NCI-H748 (cell line): ENCODE data around the gene PAQR8.
"Not testable (repeated sequence)": the region's sequence is repeated elsewhere in the genome, so short reads cannot be mapped to it uniquely, and the experiment has no call there.

Experiments
- DNase-seq: peaks from one replicate; lab custom pipeline; 2025; ENCODE audit not compliant: unreplicated experiment; lab: John Stamatoyannopoulos, UW

The PAQR8 gene

DNA sequence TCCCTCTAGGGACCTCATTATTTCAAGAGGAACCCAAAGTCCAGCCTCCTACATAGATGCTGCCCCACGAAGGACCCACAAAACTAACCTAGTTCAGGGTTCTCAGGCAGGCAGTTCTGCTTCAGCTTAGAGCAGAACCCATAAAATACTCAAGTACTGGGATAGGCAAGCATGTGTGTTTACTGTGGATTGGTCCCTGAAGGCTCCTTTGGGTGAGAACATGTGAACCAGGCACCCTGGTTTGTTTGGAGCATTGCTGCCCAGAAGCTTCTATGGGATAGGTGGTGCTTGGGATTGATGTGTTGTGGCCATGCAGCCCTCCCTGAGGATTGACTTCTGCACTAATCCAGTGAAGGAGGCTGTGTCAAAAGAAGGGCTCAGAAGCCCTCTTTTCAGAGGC, 43.3 kb downstream of the PAQR8 start:
- DNase-seq = no peak

- DNase-seq = peak; percentile 77
These were observed 45.5 kb downstream of the PAQR8 start for GRCh38 chr6:52407467-52407866.

DNA sequence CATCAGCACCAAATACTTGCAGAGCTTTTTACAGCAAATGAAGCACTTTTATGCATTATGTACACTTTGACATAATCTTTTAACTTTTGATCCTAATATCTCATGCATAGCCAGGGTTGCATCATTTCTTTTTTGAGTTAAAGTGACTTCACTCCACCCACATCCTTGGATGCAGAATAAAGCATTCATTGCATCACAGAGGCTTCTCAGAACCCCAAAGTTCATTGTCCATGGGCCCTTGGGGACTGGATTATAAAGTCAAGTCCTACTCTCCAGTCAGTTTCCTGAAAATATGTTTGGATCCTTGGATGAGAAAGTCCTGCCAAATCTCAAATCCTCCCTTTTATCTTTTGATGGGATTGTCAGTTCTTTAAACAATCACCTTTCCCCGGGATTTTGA, 47.5 kb downstream of the PAQR8 start:
- no peak for DNase-seq

- DNase-seq = no peak
These were observed 49.0 kb downstream of the PAQR8 start for GRCh38 chr6:52410979-52411378.

DNA sequence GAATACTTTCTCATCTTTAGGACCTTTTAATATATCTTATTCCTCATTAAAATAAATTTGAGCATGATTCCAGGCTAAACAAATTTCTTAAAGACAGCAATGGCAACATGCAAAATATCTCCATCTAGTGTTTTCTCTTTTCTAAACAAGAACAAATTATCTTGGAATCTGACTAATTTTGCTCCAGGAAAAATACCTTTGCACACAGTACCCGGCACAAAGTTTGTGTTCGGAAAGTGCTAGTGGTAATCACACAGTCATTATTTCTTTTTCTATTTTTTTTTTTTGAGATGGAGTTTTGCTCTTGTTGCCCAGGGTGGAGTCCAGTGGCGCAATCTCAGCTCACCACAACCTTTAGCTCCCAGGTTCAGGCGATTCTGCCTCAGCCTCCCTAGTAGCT, 50.0 kb downstream of the PAQR8 start:
- no peak for DNase-seq

DNA sequence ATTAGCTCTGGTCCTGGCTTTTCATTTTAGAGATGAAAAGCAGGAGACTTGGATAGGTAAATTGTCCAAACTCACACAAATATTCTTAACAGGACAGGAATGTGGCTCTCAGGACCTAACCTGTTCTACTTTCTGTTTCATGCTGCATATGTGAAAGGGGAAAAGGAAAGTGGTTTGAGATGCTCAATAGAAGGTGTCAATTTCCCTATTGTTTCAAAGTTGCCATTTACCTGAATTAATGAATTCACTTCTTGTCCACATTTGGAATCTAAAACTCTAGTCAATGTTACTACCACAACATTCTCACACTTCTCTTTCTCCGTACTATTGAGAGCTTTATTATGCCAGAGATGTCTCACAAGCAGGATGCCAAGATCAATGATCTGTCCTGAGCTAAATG, 53.4 kb downstream of the PAQR8 start:
- DNase-seq = no peak

DNA sequence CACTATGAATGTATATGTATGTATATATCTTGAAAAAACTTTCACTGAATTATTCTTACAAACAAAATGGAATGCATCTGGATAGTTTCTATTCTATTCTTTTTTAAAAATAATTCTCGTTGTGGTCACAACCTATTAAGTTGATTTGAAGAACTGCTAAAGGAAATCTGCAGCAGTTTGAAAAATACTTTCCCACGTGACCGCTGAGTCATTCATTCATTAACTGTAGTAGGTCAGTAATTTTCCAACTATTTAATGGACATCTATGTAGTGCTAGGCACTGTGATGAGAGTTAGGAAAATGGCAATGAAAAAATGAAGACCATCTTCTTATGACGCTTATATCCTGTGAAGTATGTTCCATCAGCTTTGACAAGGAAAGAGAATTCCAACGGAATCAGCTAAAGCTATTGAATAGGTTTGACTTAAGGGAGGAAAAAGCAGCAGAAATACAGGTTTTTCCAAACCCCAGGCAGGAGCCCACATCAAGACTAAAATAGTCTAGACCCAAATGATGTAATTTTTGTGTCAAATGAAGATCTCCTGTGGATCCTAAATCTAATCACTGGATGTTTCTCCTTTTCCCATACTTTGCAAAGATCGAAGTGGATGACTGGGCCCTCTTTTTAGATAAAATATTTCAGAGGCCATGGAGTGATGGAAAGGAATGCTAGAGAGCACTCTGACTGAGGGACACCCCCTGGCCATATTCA, 54.1 kb downstream of the PAQR8 start:
- DNase-seq = no peak

DNA sequence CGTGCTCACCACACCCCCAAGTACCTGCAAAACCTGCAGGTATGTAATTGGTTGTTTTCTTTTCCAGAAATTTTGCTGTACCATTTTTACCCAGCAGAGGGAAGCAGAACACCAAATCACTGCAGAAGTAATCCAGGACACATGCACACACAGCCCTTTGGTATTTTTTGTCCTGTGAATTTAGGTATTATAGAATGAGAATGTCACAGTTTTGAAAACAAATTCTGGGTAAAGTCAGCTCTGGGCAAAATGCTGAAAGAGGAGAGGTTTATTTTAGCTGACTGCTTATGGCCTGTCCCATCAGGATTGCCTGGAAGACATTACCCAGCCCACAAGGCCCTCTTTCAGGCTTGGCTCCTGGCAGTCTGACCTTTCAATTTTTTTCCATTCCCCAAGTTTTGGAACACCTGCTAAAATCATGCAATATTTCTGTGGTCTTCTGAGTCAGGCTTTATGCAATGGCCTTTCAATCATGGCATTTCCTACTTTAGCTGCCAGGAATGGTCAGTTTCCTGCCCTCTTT, 54.7 kb downstream of the PAQR8 start:
- DNase-seq = peak; percentile 76

- no peak for DNase-seq
These were observed 55.7 kb downstream of the PAQR8 start for GRCh38 chr6:52417675-52418111.

DNA sequence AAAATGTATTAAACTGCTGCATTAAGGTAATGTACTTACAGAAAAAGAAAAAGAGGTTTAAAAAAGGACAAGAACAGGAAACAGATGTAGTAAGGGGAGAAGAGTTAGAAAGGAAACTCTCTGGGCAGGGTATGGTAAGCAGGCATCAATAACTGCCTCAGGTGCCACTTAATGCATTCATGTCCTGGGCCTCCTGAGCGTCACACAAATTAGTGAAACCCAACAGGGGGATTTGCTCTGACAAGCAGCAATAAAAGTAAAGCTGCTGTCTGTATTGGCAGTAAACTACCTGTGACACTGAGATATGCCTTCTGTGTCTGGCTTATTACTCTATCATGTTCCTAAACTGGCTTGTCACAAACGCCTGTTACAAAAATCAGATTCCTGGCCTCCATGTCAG, 56.7 kb downstream of the PAQR8 start:
- no peak for DNase-seq

DNA sequence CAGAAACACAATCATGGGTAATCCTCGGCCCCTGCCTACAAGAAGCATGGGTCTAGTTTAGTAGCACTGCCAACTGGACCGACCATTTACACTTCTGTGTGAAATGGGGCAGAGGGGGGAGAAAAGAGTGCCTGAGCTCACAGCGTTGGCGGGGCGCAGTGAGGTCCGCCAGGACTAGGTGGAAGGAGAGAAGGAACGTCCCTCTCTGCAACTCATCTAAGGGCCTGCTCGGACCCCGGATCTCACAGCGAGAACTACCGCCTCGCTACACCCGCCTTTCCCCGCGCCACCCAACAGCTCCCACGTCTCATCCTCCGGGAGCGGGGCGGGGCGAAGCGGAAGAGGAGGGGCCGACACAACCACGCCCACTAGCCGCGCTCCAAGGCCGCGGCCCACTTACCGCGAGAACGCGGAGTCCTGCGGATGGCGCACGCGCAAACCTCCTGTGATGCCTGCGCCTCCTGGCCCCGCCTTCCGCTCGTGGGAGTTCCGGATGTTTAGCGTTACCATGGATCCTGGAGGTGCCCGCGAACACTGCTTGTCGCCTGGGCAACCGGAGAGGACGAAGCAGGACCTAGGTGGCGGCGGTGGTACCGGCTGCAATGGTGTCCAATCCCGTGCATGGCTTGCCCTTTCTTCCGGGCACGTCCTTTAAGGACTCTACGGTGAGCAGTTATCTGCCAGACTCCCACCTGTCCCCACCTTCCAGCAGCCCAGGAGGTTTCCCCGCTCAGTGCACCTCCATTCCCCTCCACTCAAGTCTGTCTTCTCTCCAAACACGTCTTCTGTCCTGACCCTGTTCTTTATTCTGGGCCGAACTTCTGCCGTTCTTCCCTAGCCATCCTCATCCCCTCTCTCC, 58.1 kb downstream of the PAQR8 start, which contains the start of gene EFHC1:
Gene EFHC1, plus strand, starts transcription at position 534 of the 859 bp plus-strand sequence. Its CDS starts 69 bp downstream, at position 603.
- peak; percentile 100 for DNase-seq

DNA sequence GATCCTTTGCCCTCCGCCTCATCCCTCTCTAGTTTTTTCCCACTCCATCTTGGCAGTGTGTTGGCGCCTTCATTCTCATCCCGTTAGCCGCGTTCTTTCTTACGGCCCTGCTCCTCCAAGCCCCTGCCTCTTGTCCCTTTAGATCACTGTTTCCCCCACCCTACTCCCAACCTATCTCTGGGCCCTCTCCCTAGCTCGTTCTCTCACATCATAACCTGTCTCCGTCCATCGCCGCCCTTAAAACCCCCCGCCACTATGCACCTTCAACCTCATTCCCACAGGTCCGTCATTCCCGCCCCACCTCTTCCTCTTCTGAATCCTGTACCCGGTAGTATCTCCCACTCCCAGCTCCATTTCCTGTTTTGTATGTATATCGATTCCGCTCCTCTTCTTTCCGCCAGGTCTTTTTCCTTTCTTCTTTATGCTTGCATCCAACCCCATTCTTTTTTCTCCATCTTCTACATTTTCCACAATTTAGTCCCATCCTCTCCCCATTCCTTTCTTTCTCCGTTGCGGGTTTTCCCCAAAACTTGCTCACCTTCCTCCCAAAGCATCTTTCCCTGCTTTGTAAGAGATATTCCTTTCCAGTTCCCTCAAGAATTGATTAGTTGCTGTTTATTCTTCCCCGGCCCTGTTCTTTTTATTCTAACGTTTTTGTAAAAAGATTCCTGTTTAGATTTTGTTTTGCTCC, 58.9 kb downstream of the PAQR8 start:
- peak; percentile 87 for DNase-seq

- DNase-seq = no peak
These were observed 60.2 kb downstream of the PAQR8 start for GRCh38 chr6:52422156-52422555.

GRCh38 chr6:52423448-52423847, 61.5 kb downstream of the PAQR8 start:
- DNase-seq = no peak

GRCh38 chr6:52423971-52424381, 62.0 kb downstream of the PAQR8 start:
- DNase-seq = no peak

DNA sequence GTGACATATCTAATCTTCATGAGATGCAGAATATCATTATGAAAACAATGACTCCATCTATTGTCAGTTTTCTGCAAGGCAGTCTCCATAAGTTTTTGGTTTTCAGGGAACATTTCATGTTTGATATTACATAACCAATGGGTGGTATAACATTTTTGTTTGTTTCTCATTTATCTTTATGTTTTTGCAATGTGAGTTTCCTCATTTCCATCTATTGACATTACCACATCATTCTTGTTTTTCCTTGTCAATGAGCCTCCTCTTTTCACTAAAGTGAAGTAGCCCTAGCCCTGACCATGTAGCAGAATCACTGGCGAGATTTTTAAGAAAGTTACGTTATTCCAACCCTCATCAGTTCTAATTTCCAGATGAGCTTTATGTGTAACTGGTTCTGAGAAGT, 62.6 kb downstream of the PAQR8 start:
- no peak for DNase-seq

- no peak for DNase-seq
These were observed 64.7 kb downstream of the PAQR8 start for GRCh38 chr6:52426667-52427066.

- DNase-seq = not testable (repeated sequence)
These were observed 71.3 kb downstream of the PAQR8 start for GRCh38 chr6:52433294-52433693.

DNA sequence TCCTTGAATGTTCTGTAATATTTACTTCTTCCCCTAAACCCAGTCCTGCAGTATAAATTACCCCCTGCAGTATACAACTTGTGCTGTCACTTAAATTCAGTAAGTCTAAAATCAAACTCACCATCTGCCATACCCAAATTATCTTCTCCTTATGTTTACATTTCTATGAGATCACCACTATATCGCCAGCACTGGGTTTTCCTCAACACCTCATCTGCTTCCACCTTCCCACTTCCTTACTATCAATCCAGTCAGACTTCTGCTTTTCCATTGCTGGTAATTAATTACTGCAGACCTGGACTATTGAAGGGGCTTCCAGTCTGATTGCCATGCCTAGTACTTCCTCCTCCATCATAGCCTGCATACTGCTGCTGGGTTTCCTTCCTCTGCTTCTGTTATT, 73.4 kb downstream of the PAQR8 start:
- no peak for DNase-seq

- no peak for DNase-seq
These were observed 77.0 kb downstream of the PAQR8 start for GRCh38 chr6:52438926-52439325.

GRCh38 chr6:52454556-52454955, 92.6 kb downstream of the PAQR8 start:
- no peak for DNase-seq
